GM19025 (cell line): ENCODE results near the gene DDX39A.

Experiments used
- ATAC-seq: cut with Tn5 transposase; IDR thresholded peaks from one replicate; pipeline ENCODE4 v1.9.1; 2021; ENCODE audit warnings: mild to moderate bottlenecking, low read depth, moderate library complexity; ENCODE audit not compliant: unreplicated experiment

The DDX39A gene

DNA sequence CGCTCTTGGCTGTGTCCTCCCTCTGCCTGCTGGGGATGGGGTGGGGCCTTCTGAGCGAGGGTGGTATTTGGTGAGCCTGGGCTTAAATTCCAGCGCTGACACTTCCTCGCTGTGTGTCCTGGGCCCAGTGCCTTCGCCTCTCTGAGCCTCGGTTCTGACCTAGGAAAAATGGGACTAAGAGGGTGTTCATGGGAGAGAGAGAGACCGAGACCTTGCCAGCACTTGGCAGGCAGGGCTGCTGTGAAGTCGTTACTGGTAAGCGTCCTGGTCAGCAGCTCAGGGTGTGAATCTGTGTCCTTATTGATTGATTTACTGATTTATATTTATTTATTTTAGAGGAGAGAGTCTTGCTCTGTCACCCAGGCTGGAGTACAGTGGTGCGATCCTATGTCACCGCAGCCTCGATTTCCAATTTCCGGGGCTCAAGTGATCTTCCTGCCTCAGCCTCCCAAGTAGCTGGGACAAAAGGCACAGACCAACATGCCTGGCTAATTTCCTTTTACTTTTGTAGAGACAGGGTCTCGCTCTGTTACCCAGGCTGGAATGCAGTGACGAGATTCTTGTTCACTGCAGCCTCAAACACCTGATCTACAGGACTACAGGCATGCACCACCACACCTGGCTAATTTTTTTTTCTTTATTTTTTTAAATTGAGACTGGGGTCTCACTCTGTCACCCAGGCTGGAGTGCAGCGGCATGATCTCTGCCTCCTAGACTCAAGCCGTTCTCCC lies 16.3 kb upstream of the DDX39A start:
- ATAC-seq = no peak

DNA sequence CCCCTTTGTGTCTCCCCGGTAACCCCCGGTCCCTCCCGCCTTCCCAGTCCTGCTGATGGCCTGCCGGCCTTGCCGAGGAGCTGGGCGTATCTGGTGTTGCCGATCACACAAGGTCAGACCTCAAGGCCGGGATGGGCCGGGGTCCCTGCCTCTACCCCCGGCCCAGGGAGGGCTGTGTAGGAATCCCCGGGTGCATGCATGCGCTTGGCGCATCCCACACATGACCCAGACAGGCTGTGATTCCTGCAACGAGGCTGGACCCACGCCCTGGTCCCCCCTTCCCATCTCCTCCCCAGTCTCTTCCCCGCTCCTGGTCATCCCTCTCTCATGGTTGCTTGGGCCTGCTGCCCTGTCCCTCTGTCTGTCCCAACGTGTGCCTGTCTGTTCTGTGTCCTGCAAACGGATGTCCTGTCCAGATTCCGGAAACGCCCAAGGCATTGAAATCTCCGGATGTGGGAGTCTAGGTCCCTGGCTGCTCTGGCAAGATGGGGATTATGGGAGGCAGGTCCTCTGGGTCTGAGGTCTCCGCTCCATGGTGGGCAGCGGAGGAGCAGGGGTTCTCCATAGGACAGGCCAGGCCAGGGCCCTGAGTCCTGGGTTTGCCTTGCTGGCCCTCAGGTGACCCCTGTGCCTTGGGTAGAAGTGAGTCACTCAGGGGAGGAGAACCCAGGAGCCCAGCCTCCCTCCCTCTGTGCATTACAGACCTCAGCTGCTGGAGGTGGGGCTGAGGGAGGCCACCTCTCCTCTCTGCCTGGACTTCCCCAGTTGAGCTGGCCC lies 15.6 kb upstream of the DDX39A start:
- ATAC-seq = no peak

GRCh38 chr19:14433554-14434501 lies 14.7 kb upstream of the DDX39A start:
- ATAC-seq = no peak

GRCh38 chr19:14432791-14433553 lies 13.8 kb upstream of the DDX39A start, which contains the start of gene PKN1:
TSS of gene PKN1 (plus strand) at chr19:14433306. CDS start at chr19:14433522, 216 bp downstream.
- no peak for ATAC-seq

DNA sequence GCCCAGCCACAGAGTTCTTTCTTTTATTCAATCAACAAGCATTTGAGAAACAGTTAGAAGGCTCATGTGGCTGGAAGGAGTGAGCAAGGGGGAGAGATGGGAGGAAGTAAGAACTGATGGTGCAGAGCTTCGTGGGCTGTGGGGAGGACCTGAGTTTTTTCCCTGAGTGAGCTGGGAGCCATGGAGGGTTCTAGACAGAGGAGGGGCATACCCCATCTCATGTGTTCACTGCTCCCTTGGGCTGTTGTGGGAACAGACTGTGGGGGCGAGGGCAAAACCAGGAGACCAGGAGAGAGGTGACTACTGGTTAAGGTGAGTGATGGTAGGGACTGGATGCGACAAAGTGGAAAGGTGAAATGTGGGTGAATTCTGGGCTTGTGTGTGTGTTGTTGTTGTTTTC lies 11.6 kb upstream of the DDX39A start:
- ATAC-seq = no peak

GRCh38 chr19:14428882-14429416 lies 9.8 kb upstream of the DDX39A start:
- no peak for ATAC-seq

DNA sequence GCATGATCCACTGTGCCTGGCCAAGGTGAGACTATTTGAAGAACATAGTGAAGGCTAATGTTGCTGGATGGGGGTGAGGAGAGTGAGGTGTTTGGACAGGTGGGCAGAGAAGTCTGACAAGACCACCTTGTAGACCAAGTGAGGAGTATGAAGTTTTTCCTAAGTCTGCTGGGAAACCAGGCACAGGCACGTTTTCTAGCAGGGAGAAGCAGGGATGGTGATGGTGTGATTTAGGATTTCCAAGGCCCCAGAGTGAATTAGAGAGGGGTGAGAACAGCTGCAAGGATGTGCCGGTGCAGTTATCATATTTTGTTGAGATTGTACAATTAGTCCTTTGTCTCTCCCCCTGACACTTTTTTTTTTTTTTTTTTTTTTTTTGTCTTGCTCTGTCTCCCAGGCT lies 8.3 kb upstream of the DDX39A start:
- no peak for ATAC-seq

GRCh38 chr19:14425696-14426138 lies 6.6 kb upstream of the DDX39A start:
- ATAC-seq = no peak

GRCh38 chr19:14418856-14419105 lies 360 bp downstream of the DDX39A start:
- peak; percentile 29 for ATAC-seq

GRCh38 chr19:14416817-14417231 lies 2.3 kb downstream of the DDX39A start:
- no peak for ATAC-seq

- no peak for ATAC-seq
These were observed 4.0 kb downstream of the DDX39A start for GRCh38 chr19:14414926-14415690.

DNA sequence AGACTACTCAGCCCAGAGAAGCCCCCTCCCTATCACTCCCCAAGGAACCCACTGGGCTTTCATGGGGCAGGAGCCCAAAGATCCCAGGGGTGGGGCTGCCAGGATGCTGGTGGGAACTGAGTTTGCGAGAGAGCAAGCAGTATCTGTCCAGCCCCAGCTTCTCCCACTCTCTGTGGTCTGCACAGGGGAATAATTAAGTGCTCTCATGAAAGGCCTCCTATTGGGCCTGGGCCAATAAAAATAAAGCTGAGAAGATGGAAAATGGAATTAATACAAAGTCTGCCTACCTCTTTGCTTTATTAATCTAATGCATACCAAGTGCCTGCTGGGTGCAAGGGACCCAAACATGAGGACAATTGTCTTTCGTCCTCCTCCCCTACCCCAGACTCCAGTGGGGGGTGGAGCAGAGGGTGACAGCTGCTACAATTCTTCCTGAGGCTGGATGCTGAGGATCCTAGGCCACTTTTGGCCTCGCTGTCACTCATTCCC lies 5.4 kb downstream of the DDX39A start:
- ATAC-seq = no peak

GRCh38 chr19:14412996-14413692 lies 6.0 kb downstream of the DDX39A start:
- no peak for ATAC-seq

- no peak for ATAC-seq
These were observed 6.7 kb downstream of the DDX39A start for GRCh38 chr19:14412324-14412995.

- no peak for ATAC-seq
These were observed 7.2 kb downstream of the DDX39A start for GRCh38 chr19:14411938-14412245.

- no peak for ATAC-seq
These were observed 7.8 kb downstream of the DDX39A start for GRCh38 chr19:14411161-14411937.
